Stimulated activated CD4-positive, alpha-beta T cell treated with anti-CD3 and anti-CD28 coated beads, Interleukin-1b, Interleukin-23, amount 100 ng/mL, for 24 hours (primary cell): ENCODE results near the gene RFX8.
A peak's percentile ranks its signal among the peaks of the same experiment; 100 is the strongest.
"Not testable (repeated sequence)": the region's sequence is repeated elsewhere in the genome, so short reads cannot be mapped to it uniquely, and the experiment has no call there.

Source experiments
- DNase-seq, 4 experiments: peaks; one replicate each; pipeline ENCODE4 v3.0.0-alpha.2; 2020; ENCODE audit warnings: low read depth in 4 of 4, low spot score in 1 of 4

RFX8 gene

GRCh38 chr2:101442667-101443061 is 32.2 kb downstream of the RFX8 start:
- no peak for DNase-seq

- no peak for DNase-seq
Observed at GRCh38 chr2:101442042-101442666, 32.8 kb downstream of the RFX8 start.

- DNase-seq: no peak
Observed at GRCh38 chr2:101440127-101440738, 34.7 kb downstream of the RFX8 start.

- no peak for DNase-seq
Observed at GRCh38 chr2:101439716-101440115, 35.2 kb downstream of the RFX8 start.

GRCh38 chr2:101438555-101438954 is 36.4 kb downstream of the RFX8 start:
- not testable (repeated sequence) for DNase-seq

GRCh38 chr2:101435001-101435862 is 39.7 kb downstream of the RFX8 start:
- no peak for DNase-seq

- DNase-seq: no peak
Observed at GRCh38 chr2:101433465-101433864, 41.4 kb downstream of the RFX8 start.

- no peak for DNase-seq
Observed at GRCh38 chr2:101432411-101433181, 42.3 kb downstream of the RFX8 start.

GRCh38 chr2:101431486-101431885 is 43.4 kb downstream of the RFX8 start:
- DNase-seq: no peak

- no peak for DNase-seq
Observed at GRCh38 chr2:101430156-101430555, 44.8 kb downstream of the RFX8 start.

GRCh38 chr2:101429453-101429852 is 45.5 kb downstream of the RFX8 start:
- DNase-seq: no peak

GRCh38 chr2:101428422-101429176 is 46.3 kb downstream of the RFX8 start:
- DNase-seq: no peak

GRCh38 chr2:101427743-101428142 is 47.2 kb downstream of the RFX8 start:
- no peak for DNase-seq

- no peak for DNase-seq
Observed at GRCh38 chr2:101427240-101427639, 47.7 kb downstream of the RFX8 start.

- no peak for DNase-seq
Observed at GRCh38 chr2:101426822-101427221, 48.1 kb downstream of the RFX8 start.

- no peak for DNase-seq
Observed at GRCh38 chr2:101420623-101421022, 54.3 kb downstream of the RFX8 start.

GRCh38 chr2:101419096-101419663 is 55.7 kb downstream of the RFX8 start:
- peak; percentile 28 to 49 (median 43) for DNase-seq

GRCh38 chr2:101418460-101419095 is 56.3 kb downstream of the RFX8 start:
- no peak for DNase-seq

- no peak for DNase-seq
Observed at GRCh38 chr2:101416609-101417008, 58.3 kb downstream of the RFX8 start.

- DNase-seq: no peak
Observed at GRCh38 chr2:101415884-101416283, 59.0 kb downstream of the RFX8 start.
